HG02852 (cell line): Measurements from ENCODE around the gene EMX1.

ENCODE experiments used
- ATAC-seq: cut with Tn5 transposase; IDR thresholded peaks from one replicate; pipeline ENCODE4 v1.9.1; 2021; ENCODE audit warnings: mild to moderate bottlenecking, moderate library complexity; ENCODE audit not compliant: unreplicated experiment

The EMX1 gene

GRCh38 chr2:72942293-72942692 lies 25.0 kb downstream of the EMX1 start:
- ATAC-seq = no peak

- ATAC-seq = no peak
These were observed 25.6 kb downstream of the EMX1 start for GRCh38 chr2:72942881-72943418.

- no peak for ATAC-seq
These were observed 26.4 kb downstream of the EMX1 start for GRCh38 chr2:72943540-72944395.

GRCh38 chr2:72944804-72945449 lies 27.6 kb downstream of the EMX1 start:
- ATAC-seq = no peak

- ATAC-seq = no peak
These were observed 28.2 kb downstream of the EMX1 start for GRCh38 chr2:72945450-72946019.

- no peak for ATAC-seq
These were observed 29.1 kb downstream of the EMX1 start for GRCh38 chr2:72946466-72946865.

GRCh38 chr2:72947952-72948830 lies 30.9 kb downstream of the EMX1 start:
- ATAC-seq = no peak

- ATAC-seq = no peak
These were observed 31.7 kb downstream of the EMX1 start for GRCh38 chr2:72949045-72949444.

GRCh38 chr2:72949642-72950041 lies 32.3 kb downstream of the EMX1 start:
- no peak for ATAC-seq

- no peak for ATAC-seq
These were observed 33.4 kb downstream of the EMX1 start for GRCh38 chr2:72950558-72951255.

- no peak for ATAC-seq
These were observed 34.2 kb downstream of the EMX1 start for GRCh38 chr2:72951303-72952095.

- no peak for ATAC-seq
These were observed 34.9 kb downstream of the EMX1 start for GRCh38 chr2:72952110-72952823.

- ATAC-seq = no peak
These were observed 35.6 kb downstream of the EMX1 start for GRCh38 chr2:72952961-72953360.

- ATAC-seq = no peak
These were observed 36.2 kb downstream of the EMX1 start for GRCh38 chr2:72953528-72953927.

- no peak for ATAC-seq
These were observed 36.7 kb downstream of the EMX1 start for GRCh38 chr2:72953976-72954375.

GRCh38 chr2:72954376-72955227 lies 37.3 kb downstream of the EMX1 start:
- ATAC-seq = no peak

GRCh38 chr2:72955228-72956049 lies 38.1 kb downstream of the EMX1 start:
- no peak for ATAC-seq
